ENCODE results near the gene KRTAP5-5.
"Not testable (repeated sequence)": the region's sequence is repeated elsewhere in the genome, so short reads cannot be mapped to it uniquely, and the experiment has no call there.

Gene KRTAP5-5

DNA sequence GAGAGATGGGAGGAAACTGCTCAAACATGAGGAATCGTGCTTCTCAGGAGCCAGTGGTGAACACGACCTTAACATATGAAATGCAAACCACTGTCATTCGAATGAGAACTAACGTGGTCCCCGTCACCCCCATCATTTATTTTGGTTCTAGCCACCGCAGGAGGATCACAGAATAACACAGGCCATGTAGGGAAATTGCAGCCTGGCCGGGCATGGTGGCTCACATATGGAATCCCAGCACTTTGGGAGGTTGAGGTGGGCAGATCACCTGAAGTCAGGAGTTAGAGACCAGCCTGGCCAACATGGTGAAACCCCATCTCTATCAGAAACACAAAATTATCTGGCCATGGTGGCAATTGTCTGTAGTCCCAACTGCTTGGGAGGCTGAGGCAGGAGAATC is 27.1 kb downstream of the KRTAP5-5 start:
- DNase-seq (ENCODE audit: low spot score): no peak

DNA sequence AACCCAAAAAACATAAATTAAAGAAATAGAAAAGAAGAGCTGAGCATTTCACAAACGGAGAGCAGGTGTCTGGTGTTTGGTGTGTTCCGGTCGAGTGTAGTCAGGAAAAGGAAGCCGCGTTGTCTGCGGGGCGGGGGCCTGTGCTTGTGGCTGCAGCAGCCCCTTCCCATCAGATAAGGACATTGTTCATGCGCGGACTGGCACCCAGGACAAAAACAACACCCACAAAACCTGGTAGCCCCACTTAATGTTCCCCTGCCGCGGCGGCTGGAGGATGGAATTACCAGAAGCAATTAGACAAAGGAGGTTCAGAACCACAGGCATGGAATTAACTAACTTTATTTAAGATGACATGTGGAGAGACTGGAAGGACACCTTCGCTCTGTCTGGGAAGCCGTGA is 29.9 kb downstream of the KRTAP5-5 start:
- no peak for DNase-seq (ENCODE audit: low spot score)

DNA sequence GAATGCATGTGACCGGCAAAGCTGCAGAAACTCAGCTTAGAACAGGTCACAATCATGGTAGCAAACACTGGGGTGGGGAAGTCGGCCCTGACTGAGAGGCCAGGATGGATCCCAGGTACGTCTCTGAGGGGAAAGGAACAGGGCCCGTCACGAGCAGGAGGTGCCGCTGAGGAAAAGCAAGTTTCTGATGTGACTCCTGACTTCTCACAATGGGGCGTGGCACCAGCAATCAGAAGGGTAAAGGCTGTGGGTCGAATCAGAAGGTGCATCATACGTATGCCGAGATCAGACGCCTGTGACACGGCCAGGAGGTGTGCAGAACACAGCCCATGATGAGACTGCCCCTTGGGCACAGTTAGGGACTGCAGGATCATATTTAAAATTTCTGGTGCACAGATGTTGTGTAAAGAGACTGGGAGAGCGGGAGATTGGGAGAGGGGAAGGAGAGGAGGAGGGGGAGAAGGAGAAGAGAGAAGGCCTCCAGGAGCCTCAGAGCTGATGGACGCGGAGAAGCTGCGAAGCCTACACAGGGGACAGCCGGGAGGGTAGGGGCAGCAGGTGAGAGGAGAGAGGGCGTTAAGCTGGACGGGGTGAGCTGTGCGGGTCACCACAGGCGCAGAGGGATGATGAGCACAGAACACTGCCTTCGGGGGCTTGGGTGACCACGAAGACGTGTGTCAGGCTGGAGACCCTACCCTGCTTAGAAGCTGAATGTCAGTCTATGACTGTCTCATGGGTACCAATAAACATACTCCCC is 30.7 kb downstream of the KRTAP5-5 start:
- DNase-seq (ENCODE audit: low spot score): no peak

DNA sequence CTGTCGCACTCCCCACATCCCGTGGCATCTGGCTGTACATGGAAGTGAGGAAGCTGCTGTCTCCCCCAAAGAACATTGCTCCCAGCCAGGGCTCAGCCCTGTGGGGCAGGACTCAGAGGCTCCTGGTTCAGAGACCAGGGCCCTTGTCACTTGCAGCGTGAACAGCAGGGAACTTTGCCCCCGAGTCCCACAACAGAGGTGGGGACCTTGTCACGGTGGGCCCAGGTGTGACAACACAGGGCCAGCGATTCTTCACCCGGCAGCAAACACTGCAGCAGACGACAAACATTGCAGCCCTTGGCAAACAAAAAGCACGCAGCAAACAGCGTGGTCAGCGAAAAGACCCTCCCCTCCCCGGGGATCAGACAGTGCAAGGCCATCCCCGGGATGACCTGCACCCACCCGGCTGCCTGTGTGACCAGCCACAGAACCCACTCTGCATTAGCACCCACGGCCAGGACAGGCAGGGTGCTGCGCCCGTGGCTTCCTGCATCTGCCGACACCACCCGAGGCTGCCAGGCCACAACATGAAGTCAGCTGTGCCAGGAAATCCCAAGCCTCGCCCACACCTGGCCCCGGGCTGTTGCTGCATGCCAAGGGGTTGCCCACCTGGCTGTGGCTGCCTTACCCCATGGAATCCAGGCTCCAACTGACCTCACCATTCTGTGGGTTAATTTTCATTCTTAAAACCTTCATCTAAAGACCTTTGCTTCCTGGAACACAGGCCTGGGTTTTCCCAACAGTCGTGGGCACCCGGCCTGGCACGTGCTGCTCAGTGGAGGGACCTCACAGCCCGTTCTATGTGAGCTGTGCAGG is 32.1 kb downstream of the KRTAP5-5 start:
- DNase-seq (ENCODE audit: low spot score): not testable (repeated sequence)

DNA sequence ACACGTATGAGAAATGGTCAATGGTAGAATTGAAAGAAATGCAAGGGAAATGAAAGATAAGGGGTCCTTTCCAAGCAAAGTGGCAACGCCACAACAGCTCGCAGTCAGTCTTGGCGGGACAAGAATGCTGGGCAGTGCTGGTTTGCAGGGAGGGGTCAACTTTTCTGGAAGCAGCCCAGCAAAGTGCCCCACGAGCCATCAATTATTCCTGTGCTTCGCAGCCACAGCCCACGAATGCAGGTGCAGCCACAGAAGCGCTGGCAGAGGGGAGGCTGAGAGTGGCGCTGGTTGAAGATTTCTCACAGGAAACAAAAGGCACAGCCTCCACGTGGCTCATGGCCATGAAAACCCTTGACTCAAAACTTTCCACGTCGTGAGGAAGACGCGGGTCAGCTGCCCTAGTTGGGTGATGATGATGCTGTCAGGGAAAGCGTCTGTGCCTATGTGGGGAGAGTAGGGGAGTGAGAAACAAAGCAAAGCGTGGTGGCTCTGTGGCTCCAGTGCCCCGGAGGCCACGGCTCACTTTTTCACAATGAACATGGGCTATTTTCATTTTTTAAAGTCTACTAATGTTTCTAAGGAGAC is 33.2 kb downstream of the KRTAP5-5 start:
- DNase-seq (ENCODE audit: low spot score): not testable (repeated sequence)

DNA sequence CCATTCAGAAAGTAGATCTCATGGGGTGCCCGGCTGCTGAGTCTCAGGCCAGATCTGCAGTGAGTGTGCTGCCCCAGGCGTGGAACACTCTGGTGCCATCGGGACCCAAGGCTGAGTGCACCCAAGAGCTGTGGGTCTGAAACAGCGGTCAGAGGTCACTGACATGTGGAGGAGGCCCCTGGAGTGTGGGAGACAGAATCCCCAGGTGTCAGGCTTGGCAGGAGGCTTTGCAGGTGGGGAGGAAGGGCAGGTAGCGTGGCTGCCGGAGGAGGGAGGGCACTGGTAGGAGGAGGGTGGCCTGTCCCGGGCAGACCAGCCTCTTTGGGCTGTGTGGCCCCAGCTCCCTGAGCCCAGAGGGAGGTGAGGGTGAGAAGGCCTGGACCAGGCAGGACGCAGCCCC is 35.7 kb downstream of the KRTAP5-5 start:
- DNase-seq (ENCODE audit: low spot score): no peak

DNA sequence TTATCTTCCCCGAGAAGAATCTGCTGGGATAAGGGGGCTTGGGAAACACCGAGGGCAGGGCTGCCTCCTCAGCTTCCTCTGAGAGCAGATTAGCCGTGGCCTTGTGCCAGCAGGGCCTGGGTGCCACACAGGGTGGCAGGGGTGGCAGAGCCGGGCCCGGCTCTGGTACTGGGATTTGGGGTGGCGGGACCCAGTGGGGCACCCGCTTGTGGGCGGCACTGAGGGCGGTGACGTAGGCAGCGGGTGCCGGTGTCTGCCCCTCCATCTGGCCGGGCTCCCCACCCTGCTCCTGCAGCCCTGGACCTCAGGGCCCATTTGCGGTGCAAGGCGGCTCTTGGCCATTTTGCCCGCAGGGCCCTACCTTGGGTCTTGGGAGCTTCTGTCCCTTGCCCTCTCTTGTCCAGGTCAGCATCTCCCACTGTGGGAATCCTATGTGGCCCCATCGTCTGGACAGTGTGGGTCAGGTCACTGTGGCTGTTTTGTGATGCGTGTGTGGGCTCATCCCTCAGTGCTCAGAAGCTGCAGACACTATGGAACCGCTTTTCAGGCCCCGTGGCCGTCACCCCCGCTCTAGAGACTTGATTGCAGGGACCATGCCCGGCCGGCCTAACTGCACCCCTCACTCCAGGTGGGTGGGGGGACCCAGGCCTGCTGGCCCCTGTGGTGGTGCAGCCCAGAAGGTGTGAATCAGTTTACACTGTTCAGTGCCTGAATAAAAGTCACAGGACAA is 37.7 kb downstream of the KRTAP5-5 start:
- no peak for DNase-seq (ENCODE audit: low spot score)

DNA sequence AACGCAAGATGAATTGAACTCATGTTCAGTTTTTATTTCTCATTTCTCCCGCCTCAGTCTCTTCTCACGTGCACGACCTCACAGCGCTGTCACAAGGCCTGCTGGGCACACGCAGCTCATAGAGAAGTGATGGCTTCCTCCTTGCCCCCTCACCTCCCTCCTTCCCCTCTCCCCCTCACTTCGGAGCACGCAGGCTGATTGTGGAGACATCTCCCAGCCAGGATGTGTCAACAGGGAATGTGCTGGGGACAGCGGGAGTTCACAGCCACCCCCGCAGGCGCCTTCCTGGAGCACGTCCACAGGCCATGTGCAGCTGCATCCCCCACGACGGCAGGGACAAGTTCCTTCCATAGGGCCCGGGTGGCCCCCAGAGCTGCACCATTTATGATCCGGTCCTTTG is 38.3 kb downstream of the KRTAP5-5 start:
- no peak for DNase-seq (ENCODE audit: low spot score)

DNA sequence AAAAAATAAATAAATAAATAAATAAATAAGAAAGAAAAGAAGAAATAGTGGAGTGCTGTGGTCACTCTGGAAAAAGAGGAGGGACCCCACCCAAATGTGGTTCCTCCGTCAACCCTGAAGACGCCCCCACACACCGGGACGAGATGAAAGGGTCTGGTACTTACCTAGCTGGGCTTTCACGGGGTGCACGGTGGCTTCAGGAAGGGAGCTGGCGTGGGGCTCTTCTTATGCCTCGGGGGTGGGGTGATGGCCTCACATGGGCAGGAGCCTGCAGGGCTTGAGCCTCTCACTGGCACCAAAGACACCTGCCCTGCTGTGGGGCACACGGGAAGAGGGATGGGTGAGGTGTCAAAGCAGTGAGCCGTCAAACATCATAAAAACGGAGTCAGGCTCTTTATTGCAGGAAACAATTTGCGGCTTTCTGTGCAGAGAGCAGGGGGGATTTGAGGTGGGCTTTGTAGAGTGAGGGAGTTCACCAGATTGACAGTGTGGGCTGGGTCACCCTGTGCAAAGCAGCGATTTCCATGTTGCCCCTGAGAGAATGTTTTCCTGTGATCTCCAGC is 39.4 kb downstream of the KRTAP5-5 start:
- DNase-seq (ENCODE audit: low spot score): no peak

DNA sequence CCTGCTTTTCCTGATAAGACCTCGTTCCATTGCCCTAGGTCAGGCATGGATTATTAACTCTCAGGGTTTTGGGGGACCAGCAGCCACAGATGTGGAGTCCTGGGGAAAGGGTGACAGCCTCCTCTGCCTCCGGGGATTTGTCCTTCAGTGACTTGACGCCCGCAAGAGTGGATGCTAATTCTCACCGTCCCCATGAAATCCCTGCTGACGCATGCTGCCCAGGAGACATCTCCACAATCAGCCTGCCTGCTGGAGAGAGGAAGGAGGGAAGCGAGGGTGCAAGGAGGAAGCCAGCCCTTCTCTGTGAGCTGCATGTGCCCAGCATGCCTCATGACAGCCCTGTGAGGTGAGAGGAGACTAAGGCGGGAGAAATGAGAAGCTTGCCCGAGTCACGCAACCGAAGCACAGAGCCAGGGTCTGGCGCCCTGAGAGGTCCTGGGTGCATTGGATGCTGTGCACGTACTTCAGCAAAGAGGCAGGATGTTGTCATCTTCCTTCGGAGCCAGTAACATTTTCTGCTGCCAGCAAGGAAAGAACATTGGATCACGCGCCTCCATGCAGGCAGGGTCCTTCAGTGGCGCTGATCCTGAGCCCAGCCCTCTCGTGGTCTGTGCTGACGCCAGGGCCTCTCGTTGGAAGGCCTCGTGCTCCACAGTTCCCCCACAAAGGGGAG is 40.1 kb downstream of the KRTAP5-5 start:
- no peak for DNase-seq (ENCODE audit: low spot score)

DNA sequence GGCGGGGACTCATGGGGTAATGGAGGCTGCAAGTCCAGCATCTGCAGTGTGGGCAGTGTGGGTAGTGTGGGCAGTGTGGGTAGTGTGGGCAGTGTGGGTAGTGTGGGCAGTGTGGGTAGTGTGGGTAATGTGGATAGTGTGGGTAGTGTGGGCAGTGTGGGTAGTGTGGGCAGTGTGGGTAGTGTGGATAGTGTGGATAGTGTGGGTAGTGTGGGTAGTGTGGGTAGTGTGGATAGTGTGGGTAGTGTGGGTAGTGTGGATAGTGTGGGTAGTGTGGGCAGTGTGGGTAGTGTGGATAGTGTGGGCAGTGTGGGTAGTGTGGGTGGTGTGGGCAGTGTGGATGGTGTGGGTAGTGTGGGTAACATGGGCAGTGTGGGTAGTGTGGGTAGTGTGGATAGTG is 40.9 kb downstream of the KRTAP5-5 start:
- DNase-seq (ENCODE audit: low spot score): not testable (repeated sequence)

DNA sequence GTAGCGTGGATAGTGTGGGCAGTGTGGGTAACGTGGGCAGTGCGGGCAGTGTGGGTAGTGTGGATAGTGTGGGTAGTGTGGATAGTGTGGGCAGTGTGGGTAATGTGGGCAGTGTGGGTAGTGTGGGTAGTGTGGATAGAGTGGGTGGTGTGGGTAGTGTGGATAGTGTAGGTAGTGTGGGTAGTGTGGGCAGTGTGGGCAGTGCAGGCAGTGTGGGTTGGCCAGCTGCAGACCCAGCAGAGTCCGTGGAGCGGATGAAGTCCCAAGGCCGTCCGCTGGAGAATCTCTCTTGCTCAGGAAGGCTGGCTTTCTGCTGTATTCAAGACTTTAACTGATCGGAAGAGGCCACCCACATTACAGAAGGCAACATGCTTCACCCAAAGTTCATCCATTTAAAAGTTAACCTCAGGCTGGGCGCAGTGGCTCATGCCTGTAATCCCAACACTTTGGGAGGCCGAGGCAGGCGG is 41.4 kb downstream of the KRTAP5-5 start:
- DNase-seq (ENCODE audit: low spot score): no peak

DNA sequence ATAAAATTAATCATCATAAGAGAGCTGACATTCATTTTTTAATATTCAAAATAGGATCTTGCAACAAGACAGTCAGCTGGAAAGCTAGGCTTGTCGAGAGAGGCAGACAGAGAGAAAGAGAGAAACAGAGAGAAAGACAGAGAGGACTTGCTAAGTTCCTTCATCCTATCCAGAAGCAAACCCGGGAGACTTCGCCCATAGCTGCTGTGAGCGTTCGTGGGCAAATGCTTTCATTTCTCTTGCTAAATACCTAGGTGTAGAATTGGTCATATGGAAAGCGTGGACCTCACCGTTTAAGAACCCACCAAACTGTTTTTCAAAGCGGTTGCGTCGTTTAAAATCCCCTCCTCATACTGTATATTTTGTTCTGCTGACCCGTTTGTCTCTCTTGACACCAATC is 42.1 kb downstream of the KRTAP5-5 start:
- DNase-seq (ENCODE audit: low spot score): no peak

DNA sequence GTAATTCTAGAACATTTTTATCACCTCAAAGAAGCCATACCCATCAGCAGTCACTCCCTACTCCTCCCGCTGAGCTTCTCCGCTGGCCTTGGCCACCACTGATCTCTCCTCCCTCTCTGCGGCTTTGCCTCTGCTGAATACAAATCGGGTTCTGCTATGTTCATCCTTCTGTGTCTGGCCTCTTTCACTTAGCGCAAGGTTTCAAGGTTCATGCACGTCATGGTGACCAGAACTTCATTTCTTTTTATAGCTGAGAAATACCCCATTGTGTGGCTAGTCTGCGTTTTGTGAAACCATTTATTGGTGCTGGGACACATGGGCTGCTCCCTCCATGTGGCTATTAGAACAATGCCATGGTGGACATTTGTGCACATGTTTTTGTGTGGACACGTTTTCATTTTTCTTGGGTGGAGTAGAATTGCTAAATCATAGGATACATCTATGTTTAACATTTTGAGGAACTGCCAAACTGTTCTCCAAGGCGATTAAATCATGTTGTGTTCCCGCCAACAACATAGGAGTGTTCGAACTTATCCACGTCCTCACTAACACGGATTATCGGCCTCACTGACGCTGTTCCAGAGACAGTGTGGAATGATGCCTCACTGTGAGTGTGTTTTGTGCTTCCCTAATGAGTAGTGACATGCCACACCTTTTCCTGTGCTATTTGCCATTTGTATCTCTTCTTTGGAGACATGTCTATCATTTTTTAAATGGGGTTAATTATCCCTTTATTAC is 43.2 kb downstream of the KRTAP5-5 start:
- DNase-seq (ENCODE audit: low spot score): no peak

DNA sequence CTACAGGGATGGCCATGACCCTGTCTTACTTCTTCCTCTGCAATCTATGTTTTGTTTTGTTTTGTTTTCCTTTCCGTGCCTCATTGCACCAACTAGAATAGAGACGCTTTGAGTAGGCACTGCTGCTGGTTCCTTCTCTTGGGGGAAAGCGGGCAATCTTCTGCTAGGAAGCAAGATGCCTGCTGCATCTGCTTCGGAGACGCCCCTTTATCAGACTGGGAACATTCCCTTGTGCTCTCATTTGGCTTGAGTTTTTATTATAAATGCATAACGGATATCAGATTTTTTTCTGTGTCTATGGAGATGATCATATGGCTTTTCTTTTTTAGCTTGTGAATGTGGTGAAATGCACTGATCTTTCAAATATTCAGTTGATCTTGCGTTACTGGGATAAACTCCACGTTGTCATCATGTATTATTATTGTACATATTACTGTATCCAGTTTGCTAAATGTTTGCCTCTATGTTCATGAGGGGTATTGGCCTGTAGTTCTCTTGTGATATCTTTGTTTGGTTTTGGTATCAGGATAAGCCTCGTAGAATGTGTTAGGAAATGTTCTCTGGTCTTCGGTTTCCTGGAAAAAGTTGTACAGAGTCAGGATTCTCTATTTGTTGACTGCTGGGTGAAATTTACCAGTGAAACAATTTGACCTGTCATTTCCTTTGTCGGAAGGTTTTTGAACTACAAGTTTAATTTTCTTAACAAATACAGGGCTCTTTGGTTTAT is 44.0 kb downstream of the KRTAP5-5 start:
- DNase-seq (ENCODE audit: low spot score): no peak

DNA sequence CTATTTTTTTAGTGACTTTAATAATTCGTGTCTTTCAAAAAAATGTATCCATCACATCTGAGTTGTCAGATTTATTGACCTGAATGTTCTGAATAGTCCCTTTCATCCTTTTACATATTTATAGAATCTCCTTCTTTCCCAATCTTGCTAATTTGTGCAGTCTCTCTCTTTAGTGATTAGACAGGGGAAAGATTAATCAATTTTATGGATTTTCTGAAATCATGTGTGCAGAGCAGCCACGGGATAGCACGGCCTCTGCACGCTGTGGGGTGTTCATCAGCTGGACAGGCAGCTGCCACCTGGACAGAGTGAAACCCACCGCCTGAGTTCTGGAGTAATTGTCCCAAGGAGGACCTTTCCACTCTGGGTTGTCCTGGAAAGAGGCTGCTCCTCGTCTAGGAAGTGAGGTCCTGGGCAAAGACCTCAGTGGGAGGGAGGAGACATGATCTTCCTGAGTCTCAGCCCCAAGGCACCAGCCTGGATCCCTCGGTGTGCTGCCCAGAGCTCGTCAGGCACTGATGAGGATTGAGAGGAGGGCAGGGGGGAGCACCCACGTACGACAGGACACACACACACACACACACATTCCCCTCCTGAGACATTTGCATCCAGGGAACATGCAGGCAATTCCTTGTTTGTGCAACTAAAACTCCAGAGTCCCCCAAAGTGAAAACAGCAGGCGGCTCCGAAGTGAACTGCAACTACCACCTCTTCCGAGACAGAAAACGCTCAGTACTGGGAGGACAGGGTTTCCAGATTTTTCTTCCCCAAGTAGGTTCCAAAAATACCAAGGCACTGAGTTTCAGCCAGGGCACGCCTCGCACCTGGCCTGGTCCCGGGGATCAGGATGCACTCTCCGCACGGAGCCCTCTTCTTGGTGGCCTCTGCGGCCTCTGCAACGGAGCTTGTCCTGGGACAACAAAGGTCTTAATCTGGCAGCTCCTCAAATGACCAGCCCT is 44.9 kb downstream of the KRTAP5-5 start:
- DNase-seq (ENCODE audit: low spot score): no peak

DNA sequence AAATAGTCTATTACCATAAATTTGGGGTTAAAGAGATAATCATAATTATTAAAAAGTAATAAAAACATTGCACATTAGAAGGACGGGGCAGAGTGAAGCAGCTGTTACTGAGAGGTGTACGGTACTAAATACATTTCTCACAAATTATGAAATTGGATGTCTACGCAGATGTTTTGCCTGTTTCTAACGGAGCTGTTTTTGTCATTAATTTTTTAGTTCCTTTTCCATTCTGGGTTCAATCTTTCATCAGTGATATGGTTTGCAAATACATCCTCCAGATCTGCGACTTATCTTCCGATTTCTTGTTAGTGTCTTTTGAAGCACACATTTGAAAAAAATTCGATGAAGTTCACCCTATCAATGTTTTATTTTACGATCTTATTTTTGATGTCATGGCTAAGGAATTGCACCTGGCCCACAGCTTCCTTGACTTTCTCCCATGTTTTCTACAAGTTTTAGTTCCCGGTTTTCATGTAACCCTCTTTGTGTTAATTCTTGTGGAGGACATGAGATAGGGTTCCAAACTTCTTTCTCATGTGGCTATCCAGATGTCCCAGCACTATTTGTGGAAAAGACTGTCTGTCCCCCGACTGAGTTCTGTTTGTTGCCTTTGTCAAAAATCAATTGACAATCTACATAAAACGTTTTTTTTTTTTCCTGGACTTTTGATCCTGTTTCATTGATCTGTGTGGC is 46.1 kb downstream of the KRTAP5-5 start:
- DNase-seq (ENCODE audit: low spot score): no peak

DNA sequence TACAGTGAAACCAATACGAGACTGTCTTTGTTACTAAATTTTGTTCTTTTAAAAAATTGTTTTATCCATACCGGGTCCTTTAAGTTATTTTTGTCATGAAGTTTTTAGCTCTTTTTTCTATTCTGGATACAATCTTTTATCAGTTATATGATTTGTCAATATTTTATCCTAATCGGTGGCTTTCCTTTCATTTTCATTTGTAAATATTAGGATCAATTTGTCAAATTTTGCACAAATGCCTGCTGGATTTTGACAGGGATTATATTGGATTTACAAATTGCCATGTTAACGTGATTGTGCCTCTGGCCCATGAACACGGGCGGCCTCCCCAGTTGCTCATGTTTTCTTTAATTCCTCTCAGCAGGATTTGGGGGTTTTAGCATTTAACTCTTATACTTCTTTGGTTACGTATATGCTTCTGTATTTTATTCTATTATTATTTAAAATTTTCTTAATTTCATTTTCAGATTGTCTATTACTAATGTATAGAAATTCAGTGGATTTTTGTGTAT is 46.7 kb downstream of the KRTAP5-5 start:
- no peak for DNase-seq (ENCODE audit: low spot score)

Data from CD4-positive, alpha-beta T cell treated with Interleukin-6 at 100 ng/mL for 8 hours (primary cell).